ENCODE data around the gene TBC1D17.
A peak's percentile ranks its signal among the peaks of the same experiment; 100 is the strongest.

The TBC1D17 gene

DNA sequence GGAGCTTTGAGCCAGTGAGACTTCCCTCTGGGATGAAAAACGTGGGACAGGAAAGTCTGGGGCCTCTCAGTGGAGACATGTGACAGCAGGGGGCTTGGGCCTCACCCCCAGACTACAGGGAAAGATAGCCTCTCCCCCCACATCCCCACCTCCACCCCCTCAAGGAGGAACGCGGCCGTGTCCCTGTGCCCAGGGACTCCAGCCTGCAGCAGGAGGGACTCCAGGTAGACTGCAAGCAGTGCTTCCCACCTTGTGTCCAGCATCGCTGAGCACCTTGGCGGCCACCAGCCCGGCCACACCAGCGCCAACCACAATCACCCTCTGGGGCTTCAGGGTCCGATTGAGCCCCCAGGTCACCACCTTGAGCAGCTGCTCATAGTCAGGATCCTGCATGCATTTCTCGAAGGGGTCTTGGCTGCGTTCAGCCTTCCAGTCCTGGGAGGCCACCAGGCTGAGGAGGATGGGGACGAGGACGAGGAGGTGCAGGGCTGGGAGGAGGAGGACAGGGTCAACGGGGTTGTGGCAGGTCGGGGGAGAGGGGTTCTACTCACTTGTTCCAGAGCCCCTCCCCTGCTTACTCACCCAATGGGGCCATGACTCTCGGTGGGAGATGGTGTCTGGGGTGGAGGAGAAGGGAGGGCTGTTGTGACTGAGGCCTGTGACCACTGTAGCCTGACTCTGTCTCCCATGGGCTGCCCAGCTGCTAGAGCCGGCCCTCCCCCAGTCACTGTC is 18.2 kb downstream of the TBC1D17 start:
- no peak for DNase-seq

DNA sequence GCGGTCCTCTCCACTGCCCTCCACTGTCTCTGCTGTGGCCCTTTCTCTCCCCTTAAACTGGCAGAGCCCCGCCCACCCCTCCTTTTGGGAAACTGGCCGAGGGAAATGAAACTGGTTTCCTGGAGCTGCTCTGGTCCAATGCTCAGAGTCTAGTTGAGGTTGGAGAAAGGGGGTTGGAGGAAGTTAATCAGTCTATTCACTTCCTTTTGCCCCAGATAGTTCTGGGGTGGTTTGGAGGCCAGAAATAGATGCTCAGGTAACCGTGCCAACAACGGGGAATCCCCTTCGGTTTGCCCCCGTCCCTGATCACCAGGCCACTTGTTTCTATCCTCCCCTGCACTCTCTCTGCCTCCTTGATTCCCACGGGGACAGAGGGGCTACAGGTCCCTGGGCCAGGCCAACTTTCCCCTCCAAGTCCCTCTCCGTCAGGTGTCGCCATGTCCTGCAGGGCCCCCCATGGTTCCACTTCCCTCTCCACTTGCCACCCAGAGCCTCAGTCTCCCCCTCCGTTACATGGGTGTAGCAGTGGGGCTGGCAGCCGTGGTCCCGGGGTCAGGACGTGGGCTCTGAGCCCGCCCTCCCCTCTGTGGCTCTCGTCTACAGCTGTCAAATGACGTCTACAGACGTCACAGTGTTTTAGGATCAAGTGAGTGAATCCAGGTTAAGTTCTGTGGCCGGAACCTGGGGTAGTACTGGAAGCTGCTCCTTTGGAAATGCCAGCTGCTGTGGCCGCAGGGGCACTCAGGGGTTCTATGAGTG is 19.5 kb downstream of the TBC1D17 start, which contains the start of gene IL4I1:
Gene IL4I1 (minus strand): TSS at position 25 of the 759 bp plus-strand sequence. CDS start 727 bp downstream, outside the sequence.
- DNase-seq: peak; percentile 65

DNA sequence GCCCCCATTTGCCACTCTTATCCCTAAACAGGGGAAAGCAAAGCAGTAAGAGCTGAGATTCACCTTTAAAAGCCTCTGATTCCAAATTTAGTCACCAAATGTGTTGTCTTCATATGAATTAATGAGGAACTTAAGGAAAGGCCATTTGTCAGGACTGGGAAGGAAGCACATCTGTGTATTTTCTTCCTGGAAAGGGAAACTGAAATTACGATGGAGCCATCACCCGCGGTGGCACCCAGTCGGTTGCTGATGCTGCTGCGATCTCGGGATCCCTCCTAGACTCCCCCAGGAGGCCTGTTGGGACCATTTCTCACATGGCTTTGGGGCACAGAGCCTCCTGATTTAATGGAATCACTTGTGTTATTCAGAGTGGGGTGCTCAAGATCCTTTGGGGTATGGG is 26.6 kb downstream of the TBC1D17 start:
- no peak for DNase-seq

DNA sequence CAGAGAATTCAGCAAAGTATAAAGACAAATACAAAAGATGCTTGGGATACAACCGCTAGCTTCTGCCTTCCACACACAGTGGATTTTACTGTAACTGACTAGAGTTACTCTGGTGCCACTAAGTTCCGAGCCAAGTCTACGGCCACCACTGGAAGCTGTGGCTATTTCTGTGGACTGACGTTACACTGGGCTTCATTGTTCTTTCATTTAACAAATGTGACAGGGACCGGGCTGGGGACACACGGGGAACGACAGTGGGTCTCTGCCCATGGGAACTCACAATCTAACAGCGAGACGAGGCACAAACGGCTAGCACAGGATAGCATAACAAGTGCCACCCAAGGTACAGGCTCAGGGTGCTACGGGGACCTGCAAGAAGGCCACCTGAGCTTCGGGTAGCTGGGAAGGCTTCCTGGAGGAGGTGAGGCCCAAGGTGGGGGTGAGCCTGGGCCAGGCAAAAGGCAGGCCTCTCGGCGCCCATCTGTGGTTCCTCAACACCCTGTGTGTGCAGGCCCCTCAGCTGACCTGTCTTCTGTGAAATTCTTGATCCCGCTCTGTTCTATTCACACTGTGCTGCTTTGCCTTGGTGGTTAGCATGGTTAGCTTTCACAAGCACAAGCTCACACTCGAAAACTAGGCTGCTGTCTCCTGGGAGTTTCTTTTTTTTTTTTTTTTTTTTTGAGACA is 29.5 kb downstream of the TBC1D17 start:
- DNase-seq: no peak

DNA sequence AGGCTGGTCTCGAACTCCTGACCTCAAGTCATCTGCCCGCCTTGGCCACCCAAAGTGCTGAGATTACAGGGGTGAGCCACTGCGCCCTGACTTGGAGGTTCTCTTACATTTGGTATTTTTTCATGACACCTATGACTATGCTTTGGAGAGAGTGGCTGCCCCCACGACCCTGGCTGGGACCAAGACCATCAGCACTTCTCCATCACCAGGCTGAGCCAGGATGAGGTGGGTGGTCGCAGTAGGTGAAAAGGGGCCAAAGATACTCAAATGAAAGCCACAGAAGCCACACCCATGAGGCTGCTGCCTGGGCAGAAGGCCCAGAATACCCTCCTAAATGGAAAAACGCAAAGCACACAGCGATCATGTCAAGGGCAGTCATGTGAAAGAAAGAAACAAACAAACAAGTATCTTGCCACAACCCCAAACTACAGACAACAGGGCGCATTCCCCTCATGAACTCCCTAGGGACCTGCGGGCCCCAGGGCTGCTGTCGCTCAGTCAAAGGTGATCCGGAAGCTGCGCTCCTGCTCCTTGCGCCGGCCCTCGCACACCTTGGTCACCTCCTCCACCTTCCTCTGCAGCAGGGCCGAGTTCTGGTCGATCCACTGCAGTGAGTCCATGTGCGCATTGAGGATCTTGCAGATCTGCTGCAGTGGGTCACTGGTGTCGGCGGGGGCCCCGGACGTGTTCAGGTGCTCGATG is 30.4 kb downstream of the TBC1D17 start:
- no peak for DNase-seq

DNA sequence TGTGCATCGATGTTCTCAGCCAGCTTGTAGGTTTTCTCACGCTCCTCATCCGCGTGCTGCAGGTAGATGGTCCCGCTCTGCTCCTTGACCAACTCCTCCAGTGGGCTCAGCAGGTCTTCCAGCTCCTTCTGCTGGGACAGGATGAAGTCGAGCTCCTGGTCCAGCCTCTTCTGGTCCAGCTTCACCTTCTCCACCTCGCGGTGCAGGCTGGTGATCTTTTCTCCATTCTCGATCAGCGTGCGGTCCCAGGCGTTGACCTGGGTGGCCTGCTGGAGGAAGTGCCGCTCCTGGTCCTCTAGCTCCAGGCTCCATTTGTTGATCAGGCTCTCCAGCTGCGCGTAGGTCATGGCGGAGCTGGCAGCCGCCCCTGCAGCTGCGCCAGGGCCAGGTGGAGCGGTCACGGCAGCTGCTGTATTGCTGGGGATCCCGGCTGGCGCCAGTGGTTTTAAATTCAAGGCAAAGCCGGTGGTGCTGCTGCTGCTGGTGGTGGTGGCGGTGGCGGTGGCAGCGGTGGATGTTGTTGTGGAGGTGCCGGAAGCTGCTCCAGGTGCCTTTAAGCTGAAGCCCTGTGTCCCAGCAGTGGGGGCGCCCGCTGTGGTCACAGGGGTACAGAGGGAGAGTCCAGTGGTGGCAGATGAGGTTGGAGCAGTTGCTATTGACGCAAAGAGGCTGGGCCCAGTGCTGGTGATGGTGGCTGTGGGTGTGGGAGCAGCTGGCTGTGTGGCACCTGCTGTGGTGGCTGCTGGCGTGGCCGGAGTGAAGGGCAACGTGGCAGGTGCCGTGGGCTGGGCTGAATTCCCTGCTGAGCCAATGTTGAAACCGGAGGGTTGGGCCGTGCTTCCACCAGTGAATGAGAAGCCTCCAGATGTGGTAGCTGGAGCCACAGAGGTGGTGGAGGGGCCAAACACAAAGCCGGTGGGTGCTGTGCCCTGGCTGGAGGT is 31.2 kb downstream of the TBC1D17 start:
- no peak for DNase-seq

DNA sequence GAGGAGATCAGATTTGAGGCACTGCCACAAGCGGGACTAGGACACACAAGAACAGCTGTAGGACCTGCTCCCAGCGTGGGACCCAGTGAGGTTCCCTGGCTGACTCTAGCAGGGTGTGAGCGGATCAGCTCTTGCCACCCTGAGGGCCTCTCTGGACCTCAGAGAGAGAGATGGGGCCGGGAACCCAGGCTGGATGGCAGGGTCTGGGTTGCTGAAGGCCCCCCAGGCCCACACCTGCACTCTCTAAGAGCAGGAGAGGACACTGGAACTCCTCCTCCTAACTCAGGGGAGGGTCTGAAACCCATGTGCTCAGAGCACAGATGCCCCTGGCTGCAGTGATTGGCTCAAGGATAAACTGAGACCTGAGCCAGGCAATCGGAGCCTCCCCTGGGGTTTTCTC is 32.7 kb downstream of the TBC1D17 start:
- no peak for DNase-seq

DNA sequence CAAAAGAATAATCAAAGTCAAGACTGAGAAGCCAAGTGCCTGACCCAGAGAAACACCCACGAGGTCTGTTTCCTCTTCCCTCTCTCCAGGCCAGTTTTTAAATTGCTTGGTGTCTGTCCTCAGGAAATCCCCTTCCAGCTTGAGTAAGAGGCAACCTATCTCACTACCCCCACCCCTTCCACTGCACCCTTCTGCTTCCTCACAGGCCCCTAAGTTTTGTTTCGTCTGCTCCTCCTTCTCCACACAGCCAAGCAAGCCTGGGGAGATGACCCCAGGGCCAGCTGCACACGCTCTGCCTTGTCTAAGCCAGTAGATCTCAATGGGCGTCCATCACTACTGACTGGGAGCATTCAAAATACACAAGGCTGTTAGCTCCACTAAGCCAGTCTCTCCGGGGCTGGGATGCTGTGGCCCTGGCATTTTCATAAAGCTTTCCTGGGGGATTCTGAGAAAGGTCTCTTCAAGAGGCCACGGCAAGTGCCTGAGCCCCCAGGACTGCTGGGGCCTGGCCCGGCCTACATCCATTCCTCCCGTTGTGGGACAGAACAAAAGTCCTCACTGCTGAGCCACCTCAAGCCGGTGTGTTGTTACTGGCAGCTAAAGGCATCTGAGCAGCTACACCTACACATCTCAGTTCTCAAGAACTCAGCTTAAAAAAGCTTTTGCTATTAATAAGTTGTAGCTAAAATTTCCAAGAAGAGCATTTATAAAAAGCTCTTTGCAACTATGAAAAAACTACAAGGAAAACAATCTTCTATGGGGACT is 34.1 kb downstream of the TBC1D17 start:
- no peak for DNase-seq

DNA sequence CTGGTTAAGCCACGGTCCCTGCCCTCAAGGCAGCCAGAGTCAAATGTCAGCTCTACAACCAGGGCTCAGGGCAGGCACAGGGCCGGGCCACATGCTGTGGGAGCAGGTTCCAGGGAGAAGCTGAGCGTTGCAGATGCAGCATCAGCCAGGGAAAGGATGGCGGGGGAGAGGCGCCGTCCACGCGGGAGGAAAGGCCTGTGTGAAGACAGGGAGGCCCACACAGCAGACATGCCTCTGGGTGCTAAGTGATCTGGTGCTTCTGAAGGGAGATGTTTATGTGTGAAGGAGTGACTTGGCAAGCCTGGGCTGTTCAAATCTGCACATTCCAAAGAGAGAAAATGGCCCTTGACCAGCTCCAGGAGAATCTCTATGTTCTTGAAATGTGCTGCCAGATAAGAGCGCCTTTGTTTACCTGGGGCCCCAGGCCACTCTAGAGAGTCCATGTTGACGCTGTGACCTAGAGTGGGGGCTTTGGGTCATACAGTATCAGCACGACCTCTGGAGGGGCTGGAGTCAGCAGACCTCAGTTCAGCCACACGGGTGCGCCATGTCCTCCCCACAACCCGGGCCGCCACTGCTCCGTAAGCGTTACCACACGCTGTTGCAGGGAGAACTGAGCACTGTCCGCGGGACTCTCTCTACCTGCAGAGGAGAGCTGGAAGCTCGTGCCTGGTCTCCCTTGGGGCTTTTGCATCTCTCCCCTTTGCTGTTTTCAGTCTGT is 35.6 kb downstream of the TBC1D17 start:
- DNase-seq: no peak

DNA sequence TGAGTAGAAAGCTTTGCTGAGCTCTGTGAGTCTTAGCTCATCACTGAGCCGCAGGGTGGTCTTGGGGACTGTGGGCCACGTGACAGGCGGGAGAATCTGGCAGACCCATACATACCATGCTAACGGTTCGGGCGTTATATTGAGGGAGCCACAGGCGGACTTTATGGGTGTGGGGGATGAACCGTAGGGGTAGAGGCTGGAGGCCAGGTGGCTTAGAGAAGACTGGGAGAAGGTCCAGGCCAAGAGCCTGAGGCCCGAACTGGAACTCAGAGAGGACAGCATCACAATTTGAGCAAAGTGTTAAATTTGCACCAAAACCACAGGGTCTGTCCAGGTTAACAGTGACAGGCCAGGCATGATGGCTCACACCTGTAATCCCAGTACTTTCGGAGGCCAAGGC is 36.2 kb downstream of the TBC1D17 start:
- no peak for DNase-seq

DNA sequence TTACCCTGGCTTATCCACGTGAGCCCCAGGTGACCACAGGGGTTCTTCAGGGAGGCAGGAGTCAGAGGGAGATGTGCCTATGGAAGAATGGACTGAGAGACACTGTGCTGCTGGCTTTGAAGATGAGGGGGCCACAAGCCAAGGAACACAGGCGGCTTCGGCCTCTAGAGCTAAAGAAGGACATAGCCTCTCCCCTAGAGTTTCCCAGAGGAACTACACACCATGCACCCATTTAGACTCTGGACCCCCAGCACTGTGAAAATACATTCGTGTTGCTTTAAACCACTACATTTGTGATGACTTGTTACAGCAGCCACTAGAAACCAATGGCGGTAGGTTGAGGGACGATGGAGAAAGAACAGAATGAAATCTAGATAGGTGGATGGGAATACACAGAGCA is 37.8 kb downstream of the TBC1D17 start:
- no peak for DNase-seq

DNA sequence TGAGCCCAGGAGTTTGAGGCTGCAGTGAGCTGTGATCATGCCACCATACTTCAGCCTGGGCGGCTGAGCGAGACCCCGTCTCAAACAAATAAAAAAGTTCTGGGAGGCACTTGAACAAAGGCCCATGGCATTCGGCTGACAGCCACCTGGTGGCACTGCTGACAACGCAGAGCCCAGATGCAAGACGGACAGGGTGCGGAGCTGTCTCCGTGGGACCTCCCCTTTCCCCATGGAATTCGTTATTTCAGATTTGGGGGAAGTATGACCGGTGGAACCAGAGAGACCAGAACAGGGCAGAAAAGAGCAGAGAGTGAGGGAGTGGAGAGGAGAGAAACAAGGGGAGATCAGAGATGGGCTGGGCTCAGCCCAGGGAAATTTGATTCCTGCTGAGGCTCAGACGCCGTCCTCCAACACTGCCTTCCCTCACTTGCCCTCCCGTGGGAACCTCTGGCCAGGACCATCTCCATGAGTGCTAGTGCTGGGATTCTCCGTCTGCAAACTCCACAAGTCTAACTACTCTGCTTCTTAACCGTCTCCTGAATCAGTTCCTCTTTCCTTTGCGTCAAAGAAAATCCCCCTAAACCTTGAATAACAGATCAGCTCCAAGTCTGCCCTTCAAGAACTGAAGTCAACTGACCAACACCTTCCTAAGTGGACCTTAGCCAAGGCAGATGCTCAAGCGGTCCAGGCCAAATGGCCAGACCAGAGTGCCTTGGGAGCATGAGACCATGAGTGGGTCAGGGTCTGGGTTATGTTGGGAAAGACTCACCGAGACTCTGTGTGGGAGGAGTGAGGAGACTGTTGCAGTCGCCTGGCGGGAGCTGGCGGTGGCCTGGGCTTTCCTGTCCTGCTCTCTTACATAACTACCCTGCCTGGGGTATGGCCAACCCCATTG is 39.6 kb downstream of the TBC1D17 start:
- no peak for DNase-seq

DNA sequence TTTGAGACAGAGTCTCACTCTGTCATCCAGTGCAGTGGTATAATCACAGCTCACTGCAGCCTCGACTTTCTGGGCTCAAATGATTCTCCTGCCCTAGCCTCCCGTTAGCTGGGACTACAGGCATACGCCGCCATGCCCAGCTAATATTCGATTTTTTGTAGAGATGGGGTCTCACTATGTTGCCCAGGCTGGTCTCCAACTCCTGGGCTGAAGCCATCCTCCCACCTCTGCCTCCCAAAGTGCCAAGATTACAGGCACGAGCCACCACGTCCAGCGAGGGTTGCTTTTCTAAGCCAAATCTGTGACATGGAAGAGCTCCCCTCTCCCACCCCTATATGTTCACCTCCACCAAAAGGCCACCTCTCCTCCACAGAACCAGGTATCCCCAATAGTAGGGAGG is 40.6 kb downstream of the TBC1D17 start:
- DNase-seq: no peak

DNA sequence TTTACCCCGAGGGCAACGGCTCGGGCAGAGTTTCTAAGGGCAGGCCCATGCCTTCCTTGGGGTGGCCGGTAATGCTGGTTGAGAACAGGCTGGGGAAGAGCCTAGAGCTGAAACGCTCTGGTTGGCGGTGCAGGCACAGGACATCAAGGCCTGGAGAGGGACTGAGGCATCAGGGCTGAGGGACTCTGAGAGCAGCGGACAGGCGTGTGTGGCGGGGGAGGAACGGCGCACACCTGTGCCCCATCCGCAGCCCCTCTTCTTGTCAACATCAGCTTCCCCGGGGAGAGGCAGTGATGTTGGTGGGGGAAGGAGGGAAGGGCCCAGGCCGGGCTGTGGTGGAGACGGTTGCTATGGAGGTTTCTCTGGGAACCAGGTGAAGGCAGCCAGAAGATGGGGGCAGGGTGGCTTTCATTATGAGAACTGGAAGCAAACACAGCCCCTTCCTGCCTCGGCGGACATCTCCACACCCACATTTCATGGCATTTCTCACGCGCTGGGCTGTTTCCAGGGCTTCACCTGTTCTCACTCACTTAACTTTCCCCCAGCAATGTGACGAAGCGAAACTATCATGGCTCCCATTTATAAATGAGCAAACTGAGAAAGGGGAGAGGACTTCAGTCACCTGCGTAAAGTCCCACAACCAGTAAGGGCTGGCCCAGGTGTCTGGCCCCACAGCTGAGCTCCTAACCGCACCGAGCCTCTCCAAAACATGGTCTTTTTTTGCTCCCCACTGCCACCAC is 43.3 kb downstream of the TBC1D17 start:
- DNase-seq: no peak

DNA sequence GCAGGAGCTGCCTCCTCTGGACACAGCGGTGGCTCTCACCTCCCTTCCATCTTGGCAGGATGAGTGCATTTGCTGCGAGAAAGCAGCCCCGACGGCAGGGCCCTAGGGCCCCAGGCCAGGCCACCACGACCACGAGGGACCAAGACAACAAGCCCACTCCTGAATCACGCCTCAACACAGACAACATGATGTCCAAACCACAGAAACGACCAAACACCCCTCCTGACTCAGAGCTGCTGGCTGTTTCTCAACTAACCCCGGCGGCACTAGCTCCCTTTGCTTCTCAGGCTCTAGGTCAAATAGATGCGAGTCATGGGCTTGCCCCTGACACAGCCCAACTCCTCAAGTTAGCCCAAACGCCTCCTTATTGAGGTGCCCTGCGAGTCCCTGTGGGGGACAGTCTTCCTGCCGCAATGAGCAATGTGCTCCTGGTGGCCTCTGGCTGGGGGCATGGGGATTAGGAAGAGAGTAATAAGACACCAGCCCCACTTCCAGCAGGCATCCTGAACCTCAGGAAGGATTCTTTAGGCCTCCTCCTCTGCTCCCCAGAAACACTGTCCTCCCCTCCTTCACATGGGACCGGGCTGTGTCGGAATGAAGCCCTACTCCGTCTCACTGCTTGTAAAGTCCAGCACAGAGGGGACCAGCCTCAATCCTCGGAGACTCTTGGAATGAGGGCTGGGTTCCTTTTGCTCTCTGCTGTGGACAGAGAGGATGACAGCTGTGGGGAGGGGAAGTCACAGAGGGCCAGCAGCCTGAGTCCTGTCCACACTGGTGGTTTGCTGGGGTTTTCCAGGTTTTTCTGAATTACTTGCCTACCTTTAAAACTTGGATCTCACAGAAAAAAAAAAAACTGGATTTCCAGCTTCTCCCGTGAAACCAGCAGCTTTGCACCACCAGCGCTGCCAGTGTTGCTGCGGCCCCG is 44.6 kb downstream of the TBC1D17 start:
- no peak for DNase-seq

DNA sequence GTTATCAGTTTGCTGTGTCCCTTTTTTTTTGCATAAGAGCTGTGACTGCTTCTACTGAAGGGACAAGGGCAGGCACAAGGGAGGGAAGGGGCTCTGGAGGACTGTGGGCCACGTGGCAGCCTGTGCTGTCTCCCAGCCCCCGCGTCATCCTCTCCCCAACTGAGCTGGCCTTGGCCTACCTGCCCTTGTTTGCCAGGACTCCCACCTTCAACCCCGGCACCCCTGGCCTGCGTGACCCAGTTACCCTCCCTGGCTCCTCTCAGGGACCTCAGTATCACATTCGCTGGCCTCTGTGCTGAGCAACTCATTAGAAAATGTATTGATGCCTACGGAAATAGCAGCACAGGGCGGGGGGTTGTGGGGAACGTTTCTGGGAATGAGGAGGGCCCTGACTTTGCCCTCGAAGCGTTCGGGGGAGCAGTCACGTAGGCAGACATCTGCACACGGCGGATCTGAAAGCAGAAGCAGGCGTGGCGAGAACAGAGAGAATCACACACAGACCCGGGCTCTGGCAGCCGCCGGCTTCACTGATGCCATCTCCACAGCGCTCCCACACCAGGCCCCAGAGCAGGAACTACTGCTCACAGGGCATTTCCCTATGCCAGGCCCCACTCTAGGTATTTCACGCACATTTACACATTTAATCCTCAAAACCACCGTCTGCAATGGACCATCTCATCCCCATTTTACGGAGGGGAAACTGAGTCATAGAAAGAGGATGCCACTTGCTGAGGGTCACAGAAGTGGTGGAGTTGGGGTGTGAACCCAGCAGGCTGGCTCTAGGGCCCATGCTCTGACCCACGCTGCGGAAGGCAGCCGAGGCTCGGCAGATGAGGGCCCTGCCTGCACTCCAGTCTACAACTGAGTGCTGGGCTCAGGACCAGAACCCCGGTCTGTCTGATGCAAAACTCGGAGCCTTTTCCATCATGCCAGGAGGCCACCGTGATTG is 45.8 kb downstream of the TBC1D17 start:
- DNase-seq: no peak
